Psoas muscle (tissue), 8 donors: ENCODE data around the gene TAF4. TPM values are rescaled to one million over a fixed set of nuclear protein-coding genes. Genes with fewer than 3 reads are reported as not detected.

Experiments
- ATAC-seq, 4 donors: fragments of 200-7000 bp; cut with Tn5 transposase; one replicate each; pipeline ENCODE4 v1.9.1; 2020; ENCODE audit warnings: moderate library complexity in 3 of 4, mild to moderate bottlenecking in 2 of 4
- DNase-seq, 2 donors: peaks; one replicate each; pipeline ENCODE4 v3.0.0-alpha.2; 2020
- H3K27ac ChIP-seq: fragments of 200-600 bp; one replicate; pipeline ENCODE4 v1.8.0; 2022
- H3K27me3 ChIP-seq, 3 donors: fragments of 200-600 bp in 1 of 3; one replicate each; pipeline versions ENCODE4 v1.6.1 to v1.8.0; 2013 to 2022; ENCODE audit warnings: low read length in 2 of 3, mild to moderate bottlenecking in 2 of 3, moderate library complexity in 1 of 3; ENCODE audit not compliant: insufficient read depth in 3 of 3
- H3K36me3 ChIP-seq, 2 donors: fragments of 200-600 bp in 1 of 2; one replicate each; pipeline versions ENCODE4 v1.6.1 to v1.8.0; 2013 to 2022; ENCODE audit warnings: low read depth in 1 of 2, mild to moderate bottlenecking in 1 of 2, moderate library complexity in 1 of 2; ENCODE audit not compliant: insufficient read depth in 1 of 2
- H3K4me1 ChIP-seq: fragments of 200-600 bp; one replicate; pipeline ENCODE4 v1.8.0; 2022
- H3K4me3 ChIP-seq: fragments of 200-600 bp; one replicate; pipeline ENCODE4 v1.8.0; 2022; ENCODE audit warnings: mild to moderate bottlenecking
- H3K9me3 ChIP-seq: fragments of 200-600 bp; one replicate; pipeline ENCODE4 v1.8.0; 2022
- WGBS, 3 donors: extraction: QIAGEN DNeasy Blood & Tissue Kit; methylation state at CpG; one replicate each; pipeline versions ENCODE4 v1.1.6 to v1.1.7; 2013; 5-methylcytosine and 5-hydroxymethylcytosine counted together
- intact Hi-C, 2 donors: fragments of 100-400 bp; cut with DNase I; formaldehyde crosslinking; loops; one replicate each; pipeline versions ENCODE4 v1.11.0 to v1.14.2; 2022
- polyA plus RNA-seq, 3 donors: library from polyadenylated mRNA; stranded (reverse); fragments of 200-250 nt; gene quantifications; one replicate each; pipeline ENCODE4 v1.2.3, GENCODE V29; 2013
- total RNA-seq, 4 donors: library from RNA; stranded (reverse); fragmentation: NEBNext Ultra II Directional in 2 of 4; extraction: Animal tissue kit (Norgen Biotek cat#: 25700) in 2 of 4; gene quantifications; one replicate each; pipeline versions ENCODE4 v1.2.1 to v1.2.4, GENCODE V29; 2021 to 2023
- TF ChIP-seq, protein P1 (sequence below): fragments of 200-600 bp; IDR thresholded peaks from one replicate; pipeline ENCODE4 v1.8.0; 2022; ENCODE audit warnings: antibody characterized with exemption
- donor health status: healthy with polysubstance abuse.
- donor health status: DM: no; HTN: no; CAD: no; lungs with moderate emphysema.
- donor health status: Bipolar disorder and iron deficiency.
- donor health status: healthy.
- donor health status: DM: yes; HTN: yes; CAD: no.
- donor health status: DM: no; HTN: no; CAD: no.
- donor health status: DM: no; HTN: no; CAD: no.
- donor health status: DM: yes; HTN: yes; CAD: no.

TAF4 gene
- total and polyA plus RNA-seq, 7 donors = 2.8 to 17.7 (median 10.7) TPM

DNA sequence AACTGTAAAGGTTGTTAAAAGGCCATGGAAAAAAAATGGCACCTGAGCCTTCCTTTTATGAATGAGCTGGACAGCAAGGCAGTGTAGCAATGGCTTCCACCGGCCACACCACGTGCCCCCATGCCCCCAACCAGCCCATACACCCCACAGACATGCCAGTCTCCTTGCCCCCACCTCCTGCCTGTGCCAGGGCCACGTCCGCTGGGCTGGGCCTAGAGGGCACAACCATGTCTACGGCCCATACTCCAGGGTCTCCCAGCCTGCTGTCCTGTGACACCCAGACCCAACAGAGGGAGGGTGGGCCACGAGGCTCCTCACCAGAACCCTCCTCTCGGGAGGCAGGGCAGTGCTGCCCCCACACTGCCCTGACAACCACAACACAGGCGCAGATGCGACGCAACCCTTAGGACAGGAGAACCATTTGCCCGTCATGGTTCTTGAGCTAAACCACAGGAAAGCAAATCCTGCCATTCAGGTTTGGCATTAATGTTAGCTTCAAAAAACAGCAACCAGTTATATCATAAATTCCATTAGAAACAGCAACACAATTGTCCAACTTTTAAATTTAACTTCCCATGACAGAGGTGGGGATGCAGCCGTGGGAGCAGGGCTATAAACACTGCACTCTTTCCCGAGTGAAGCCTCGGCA lies 50.7 kb downstream of the TAF4 start:
- Histone ChIP-seq H3K27me3 (no peaks in the 10 kb centered on the region), H3K4me3 (no peak overlapping the region), H3K36me3 (peaks cover 0 to 23% of the 10 kb centered on the region in 2 donors), H3K4me1 (peaks cover 31% of the 10 kb centered on the region), H3K27ac (no peak overlapping the region), H3K9me3 (no peaks in the 10 kb centered on the region)
- DNase-seq (no peak), ATAC-seq (no peak)
- TF ChIP-seq, protein P1, sequence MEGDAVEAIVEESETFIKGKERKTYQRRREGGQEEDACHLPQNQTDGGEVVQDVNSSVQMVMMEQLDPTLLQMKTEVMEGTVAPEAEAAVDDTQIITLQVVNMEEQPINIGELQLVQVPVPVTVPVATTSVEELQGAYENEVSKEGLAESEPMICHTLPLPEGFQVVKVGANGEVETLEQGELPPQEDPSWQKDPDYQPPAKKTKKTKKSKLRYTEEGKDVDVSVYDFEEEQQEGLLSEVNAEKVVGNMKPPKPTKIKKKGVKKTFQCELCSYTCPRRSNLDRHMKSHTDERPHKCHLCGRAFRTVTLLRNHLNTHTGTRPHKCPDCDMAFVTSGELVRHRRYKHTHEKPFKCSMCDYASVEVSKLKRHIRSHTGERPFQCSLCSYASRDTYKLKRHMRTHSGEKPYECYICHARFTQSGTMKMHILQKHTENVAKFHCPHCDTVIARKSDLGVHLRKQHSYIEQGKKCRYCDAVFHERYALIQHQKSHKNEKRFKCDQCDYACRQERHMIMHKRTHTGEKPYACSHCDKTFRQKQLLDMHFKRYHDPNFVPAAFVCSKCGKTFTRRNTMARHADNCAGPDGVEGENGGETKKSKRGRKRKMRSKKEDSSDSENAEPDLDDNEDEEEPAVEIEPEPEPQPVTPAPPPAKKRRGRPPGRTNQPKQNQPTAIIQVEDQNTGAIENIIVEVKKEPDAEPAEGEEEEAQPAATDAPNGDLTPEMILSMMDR = no peak
- WGBS, 3 donors = 84 to 93% (median 91%) methylated on average over 14 of the region's 14 CpGs
- intact Hi-C loops = loop anchor here in 1 of 2 donors (5.0 kb wide), 1 partner anchor 122 kb away; no protein-coding TSS in a partner anchor

DNA sequence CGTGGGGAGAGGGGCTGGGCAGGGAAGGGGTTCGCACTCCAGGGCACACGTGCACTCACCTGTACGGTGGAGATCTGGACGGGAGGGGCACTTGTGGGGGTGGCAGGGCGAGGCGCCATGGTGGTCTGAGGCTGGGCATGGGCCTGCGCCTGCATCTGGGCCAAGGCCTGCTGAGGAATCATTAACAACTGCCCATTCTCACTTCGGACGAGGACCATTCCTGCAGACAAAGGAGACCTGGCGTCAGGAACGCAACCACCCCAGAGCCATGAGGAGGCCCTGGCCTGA lies 51.2 kb downstream of the TAF4 start:
- Histone ChIP-seq H3K9me3 (no peaks in the 10 kb centered on the region), H3K27me3 (no peaks in the 10 kb centered on the region), H3K36me3 (peaks cover 0 to 29% of the 10 kb centered on the region in 2 donors), H3K27ac (no peak overlapping the region), H3K4me3 (no peak overlapping the region), H3K4me1 (peaks cover 25% of the 10 kb centered on the region)
- intact Hi-C loops = loop anchor here in 1 of 2 donors (5.0 kb wide), 1 partner anchor 123 kb away; no protein-coding TSS in a partner anchor
- WGBS, 3 donors = 88 to 94% (median 93%) methylated on average over 12 of the region's 12 CpGs
- ATAC-seq (no peak), DNase-seq (no peak)
- TF ChIP-seq, protein P1 = no peak

DNA sequence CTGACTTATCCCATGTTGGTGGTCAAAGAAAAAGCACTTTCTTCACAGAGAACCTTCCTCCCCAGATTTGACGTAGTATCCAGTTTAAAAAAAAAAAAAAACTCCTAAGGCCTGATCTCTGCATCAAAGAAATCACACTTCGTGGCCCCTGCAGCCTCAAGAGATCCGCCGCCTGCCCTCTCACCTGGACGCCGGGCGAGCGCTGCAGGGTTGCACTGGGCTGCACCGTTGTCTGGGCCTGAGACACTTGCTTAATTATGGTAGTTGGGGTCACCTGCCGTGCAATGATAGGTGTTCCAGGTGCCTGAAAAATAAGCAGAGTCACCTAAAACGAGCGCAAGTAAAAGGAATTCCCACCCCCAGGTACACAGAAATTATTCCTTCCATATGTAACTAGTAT lies 53.0 kb downstream of the TAF4 start:
- Histone ChIP-seq H3K4me3 (no peak overlapping the region), H3K36me3 (peaks cover 0 to 47% of the 10 kb centered on the region in 2 donors), H3K4me1 (peaks cover 7% of the 10 kb centered on the region), H3K27me3 (no peaks in the 10 kb centered on the region), H3K27ac (no peak overlapping the region), H3K9me3 (no peaks in the 10 kb centered on the region)
- DNase-seq (no peak), ATAC-seq (no peak)
- WGBS, 3 donors = 93 to 95% (median 94%) methylated on average over 12 of the region's 12 CpGs
- TF ChIP-seq, protein P1 = no peak
- intact Hi-C loops = loop anchor here in 1 of 2 donors (5.0 kb wide), 1 partner anchor 125 kb away; no protein-coding TSS in a partner anchor

DNA sequence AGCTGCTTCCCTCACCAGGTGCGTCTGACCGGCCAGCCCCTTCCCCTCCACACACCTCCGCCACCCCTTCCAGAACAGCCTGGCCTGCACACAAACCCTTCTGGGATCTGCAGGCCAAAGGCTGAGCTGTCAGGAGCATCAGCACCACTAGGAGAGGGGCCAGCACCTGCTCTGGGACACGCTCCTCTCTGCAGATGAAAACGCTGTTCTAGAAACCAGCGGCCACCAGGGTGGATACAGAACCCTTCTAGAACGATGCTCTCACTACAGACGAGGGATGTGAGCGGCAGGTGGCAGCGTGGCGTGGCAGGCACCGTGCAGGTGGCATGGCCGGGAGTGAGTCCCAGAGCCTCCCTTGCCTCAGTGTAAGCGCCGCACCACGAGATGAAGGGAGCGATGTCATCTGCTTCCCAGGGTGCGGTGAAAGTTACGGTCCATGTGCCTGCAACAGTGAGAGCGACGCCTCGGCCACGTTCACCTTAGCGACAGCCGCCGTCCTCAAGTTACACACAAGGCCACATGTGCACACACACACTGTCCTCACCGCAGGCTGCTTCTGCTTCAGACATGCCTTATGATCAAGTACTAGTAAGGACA lies 53.6 kb downstream of the TAF4 start:
- H3K27me3 ChIP-seq = no peaks in the 10 kb centered on the region
- H3K9me3 ChIP-seq = no peaks in the 10 kb centered on the region
- TF ChIP-seq, protein P1 = no peak
- no peak overlapping the region for H3K27ac ChIP-seq
- H3K4me1 ChIP-seq = peaks cover 6% of the 10 kb centered on the region
- 91 to 94% (median 91%) methylated on average over 27 of the region's 27 CpGs for WGBS, 3 donors
- no peak for ATAC-seq
- intact Hi-C loops = loop anchor here in 1 of 2 donors (5.0 kb wide), 1 partner anchor 125 kb away; no protein-coding TSS in a partner anchor
- DNase-seq = no peak
- peaks cover 0 to 53% of the 10 kb centered on the region in 2 donors for H3K36me3 ChIP-seq
- H3K4me3 ChIP-seq = no peak overlapping the region
